Effector memory CD4-positive, alpha-beta T cell (primary cell): ENCODE data around the gene HSD11B1.

Source experiments
- DNase-seq, 3 donors: peaks; one replicate each; pipeline ENCODE4 v3.0.0-alpha.2; 2020
- H3K27ac ChIP-seq: 2 replicates; pipeline ENCODE4 v1.7.0; 2013; ENCODE audit warnings: mild to moderate bottlenecking, low read length, moderate library complexity; ENCODE audit not compliant: insufficient read depth, poor library complexity, severe bottlenecking
- H3K27me3 ChIP-seq: replicated peaks from 2 replicates; pipeline ENCODE4 v1.7.0; 2013; ENCODE audit warnings: mild to moderate bottlenecking, low read length; ENCODE audit not compliant: insufficient read depth, control insufficient read depth, poor library complexity, severe bottlenecking
- H3K36me3 ChIP-seq: 2 replicates; pipeline ENCODE4 v1.7.0; 2013; ENCODE audit warnings: mild to moderate bottlenecking, low read length, moderate library complexity; ENCODE audit not compliant: control insufficient read depth, insufficient read depth
- H3K4me1 ChIP-seq: 2 replicates; pipeline ENCODE4 v1.7.0; 2013; ENCODE audit warnings: low read length, mild to moderate bottlenecking; ENCODE audit not compliant: control insufficient read depth, insufficient read depth, poor library complexity, severe bottlenecking
- H3K4me3 ChIP-seq: 2 replicates; pipeline ENCODE4 v1.7.0; 2013; ENCODE audit warnings: low read length, low read depth, mild to moderate bottlenecking; ENCODE audit not compliant: insufficient read depth, poor library complexity, severe bottlenecking
- H3K9me3 ChIP-seq: 2 replicates; pipeline ENCODE4 v1.7.0; 2013; ENCODE audit warnings: mild to moderate bottlenecking, low read length, moderate library complexity; ENCODE audit not compliant: control insufficient read depth
- total RNA-seq, 3 donors: gene quantifications; one replicate each; lab custom pipeline; 2026; lab: John Stamatoyannopoulos, UW

HSD11B1 gene
- total RNA-seq, result 0.52 to 2.7 (median 1.7) reads per million in 3 donors

DNA sequence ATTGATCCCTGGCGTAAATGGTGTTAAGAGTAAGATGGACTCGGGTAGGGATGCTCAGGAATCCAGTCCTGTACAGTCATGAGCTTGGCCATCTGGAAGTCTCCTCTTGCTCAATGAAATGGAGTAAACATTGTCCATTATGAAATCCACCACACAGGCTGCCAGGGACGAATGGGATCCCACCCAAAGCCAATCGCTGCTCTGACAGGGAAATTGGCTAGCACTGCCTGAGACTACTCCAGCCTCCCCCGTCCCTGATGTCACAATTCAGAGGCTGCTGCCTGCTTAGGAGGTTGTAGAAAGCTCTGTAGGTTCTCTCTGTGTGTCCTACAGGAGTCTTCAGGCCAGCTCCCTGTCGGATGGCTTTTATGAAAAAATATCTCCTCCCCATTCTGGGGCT is at the start of gene HSD11B1:
Gene HSD11B1, plus strand, starts transcription at position 263 of the 400 bp plus-strand sequence. Its CDS starts 97 bp downstream, at position 360.
- H3K4me1 ChIP-seq, result no peaks in the 10 kb centered on the region
- no peaks in the 10 kb centered on the region for H3K9me3 ChIP-seq
- H3K36me3 ChIP-seq, result no peaks in the 10 kb centered on the region
- H3K27ac ChIP-seq, result no peak within 1 kb of the TSS
- H3K4me3 ChIP-seq, result no peak within 1 kb of the TSS
- DNase-seq, result no peak
- no peaks in the 10 kb centered on the region for H3K27me3 ChIP-seq

DNA sequence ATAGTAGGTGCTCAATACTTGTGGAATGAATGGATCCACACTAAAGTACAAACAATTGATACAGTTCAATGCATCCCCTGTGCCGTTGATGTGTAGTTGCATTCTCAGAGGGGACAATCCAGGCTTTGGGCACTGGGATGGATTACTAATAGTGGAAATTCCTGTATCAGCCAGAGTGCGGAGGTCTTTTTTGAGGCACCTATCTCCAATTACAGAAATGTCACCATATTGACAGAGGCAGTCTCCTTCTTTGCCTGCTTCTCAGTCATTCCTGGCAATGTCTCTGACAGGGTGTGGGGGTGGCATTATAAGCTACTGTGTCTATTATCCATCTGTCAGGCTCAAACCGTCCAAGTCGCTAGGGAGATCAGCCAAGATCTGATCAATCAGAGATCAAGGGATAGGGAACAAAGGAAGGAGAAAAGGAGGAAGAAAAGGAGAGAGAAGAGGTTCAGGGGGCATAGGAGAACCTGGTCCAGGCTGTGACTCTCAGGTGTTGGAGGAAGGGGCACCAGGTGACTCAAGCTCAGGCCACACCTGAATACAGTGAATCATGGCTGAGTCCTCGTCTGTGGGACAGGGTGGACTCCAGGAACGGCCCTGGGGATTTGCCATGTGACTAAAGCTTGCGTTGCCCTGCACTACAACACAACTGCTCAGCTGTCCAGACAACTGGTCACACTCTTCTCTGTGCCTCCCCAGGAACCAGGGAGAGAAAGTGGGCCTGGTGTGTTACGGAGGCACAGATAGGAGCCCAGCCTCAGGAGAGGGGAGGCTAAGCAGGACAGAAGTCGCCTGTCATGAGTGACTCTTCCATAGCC is 49.0 kb upstream of the HSD11B1 start:
- DNase-seq, result no peak
- H3K27ac ChIP-seq, result no peak overlapping the region
- no peaks in the 10 kb centered on the region for H3K9me3 ChIP-seq
- no peak overlapping the region for H3K4me3 ChIP-seq
- H3K4me1 ChIP-seq, result peaks cover 8% of the 10 kb centered on the region
- H3K27me3 ChIP-seq, result no peaks in the 10 kb centered on the region
- H3K36me3 ChIP-seq, result no peaks in the 10 kb centered on the region

DNA sequence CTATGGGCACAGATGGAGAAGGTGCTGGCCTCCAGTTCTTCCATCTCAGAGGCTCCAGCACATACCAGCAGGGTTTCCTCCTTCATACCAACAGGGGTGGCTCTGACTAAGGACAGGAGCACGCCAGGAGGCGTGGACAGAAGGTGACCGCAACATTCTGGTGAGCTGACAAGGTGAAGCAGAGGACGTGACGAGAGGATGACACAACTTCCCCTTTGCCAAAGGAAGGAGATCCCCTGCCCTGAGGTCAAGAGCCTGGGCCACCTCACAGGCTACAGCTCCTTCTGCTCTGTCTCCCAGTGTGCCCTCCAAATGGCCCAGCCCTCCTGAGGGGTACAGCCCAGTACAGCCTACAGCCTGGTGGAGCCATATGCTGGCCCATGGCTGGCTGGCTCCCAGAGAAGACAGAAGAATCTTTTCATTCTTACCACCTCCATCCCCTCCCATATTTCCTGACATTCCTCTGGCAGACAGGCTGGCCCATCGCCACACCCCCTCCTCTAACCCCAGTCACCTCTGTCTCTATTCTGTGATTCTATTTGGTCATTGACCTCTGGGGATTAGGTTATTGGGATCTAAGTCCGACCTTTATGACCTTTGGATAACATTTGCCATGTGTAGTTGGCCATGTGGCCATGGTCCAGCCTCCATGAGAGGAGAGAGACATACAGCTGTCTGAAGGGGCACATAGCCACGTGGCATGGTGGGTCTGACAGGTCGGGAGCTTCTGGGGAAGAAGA is 47.3 kb upstream of the HSD11B1 start:
- Histone ChIP-seq H3K4me3 (no peak overlapping the region), H3K27ac (no peak overlapping the region), H3K27me3 (no peaks in the 10 kb centered on the region), H3K36me3 (no peaks in the 10 kb centered on the region), H3K9me3 (no peaks in the 10 kb centered on the region), H3K4me1 (no peaks in the 10 kb centered on the region)
- DNase-seq, result no peak

DNA sequence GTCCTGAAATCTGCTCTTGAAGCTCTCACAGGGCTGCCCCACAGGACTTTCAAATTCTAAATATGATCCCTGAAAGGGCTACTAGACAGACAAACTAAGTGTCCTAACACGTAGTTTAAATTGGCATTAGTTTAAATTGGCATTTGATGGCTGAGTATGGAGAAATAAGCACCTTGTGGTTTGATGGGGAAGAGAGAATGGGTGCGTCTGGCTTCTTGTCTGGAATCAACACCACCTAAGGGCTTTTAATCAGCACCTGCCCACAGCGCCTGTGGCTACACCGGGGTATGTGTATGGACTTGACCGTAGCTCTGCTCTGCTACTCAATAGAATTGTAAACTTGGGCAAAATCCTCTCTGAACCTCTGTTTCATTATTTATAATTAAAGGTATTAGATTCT is 46.7 kb upstream of the HSD11B1 start:
- H3K27ac ChIP-seq, result no peak overlapping the region
- DNase-seq, result no peak
- H3K4me1 ChIP-seq, result no peaks in the 10 kb centered on the region
- no peak overlapping the region for H3K4me3 ChIP-seq
- no peaks in the 10 kb centered on the region for H3K9me3 ChIP-seq
- no peaks in the 10 kb centered on the region for H3K27me3 ChIP-seq
- H3K36me3 ChIP-seq, result no peaks in the 10 kb centered on the region

DNA sequence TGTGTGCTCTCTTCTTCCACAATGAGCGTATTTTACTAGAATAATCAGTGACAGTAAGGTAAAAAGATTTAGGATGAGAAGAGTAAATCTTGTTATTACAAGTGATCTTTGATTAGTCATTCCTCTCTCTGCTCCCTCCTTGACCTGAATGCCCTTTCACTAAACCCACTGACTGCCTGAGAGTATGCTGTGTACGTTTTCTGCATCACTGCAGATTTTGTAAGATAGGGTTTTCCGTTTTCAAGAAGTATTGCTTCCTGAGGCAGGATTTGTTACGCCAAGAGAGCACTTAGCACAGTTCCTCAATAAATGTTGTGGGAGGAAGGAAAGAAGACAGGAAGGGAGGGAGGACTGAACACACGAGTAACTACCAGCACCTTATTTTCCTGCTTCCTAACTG is 44.7 kb upstream of the HSD11B1 start:
- Histone ChIP-seq H3K9me3 (no peaks in the 10 kb centered on the region), H3K27me3 (no peaks in the 10 kb centered on the region), H3K36me3 (no peaks in the 10 kb centered on the region), H3K4me3 (no peak overlapping the region), H3K4me1 (no peaks in the 10 kb centered on the region), H3K27ac (no peak overlapping the region)
- DNase-seq, result no peak

DNA sequence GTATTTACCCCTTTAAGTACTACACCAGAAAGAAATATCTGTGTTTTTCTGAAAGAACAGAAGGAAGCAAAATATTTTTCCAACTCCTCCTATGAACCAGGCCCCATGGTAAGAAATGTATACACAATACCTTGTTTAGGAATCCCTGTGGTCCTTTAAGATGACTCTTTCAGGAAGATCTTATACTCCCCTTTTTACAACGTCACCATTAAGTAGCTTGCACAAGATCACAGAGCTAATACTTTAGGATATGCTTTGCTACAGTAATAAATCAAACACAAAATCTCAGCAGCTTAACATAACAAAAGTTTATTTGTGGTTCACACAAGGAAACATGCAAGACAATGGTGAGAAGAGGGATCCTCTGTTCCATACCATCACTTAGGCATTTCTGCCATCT is 43.6 kb upstream of the HSD11B1 start:
- Histone ChIP-seq H3K9me3 (no peaks in the 10 kb centered on the region), H3K27me3 (no peaks in the 10 kb centered on the region), H3K27ac (no peak overlapping the region), H3K4me3 (no peak overlapping the region), H3K4me1 (no peaks in the 10 kb centered on the region), H3K36me3 (no peaks in the 10 kb centered on the region)
- no peak for DNase-seq

DNA sequence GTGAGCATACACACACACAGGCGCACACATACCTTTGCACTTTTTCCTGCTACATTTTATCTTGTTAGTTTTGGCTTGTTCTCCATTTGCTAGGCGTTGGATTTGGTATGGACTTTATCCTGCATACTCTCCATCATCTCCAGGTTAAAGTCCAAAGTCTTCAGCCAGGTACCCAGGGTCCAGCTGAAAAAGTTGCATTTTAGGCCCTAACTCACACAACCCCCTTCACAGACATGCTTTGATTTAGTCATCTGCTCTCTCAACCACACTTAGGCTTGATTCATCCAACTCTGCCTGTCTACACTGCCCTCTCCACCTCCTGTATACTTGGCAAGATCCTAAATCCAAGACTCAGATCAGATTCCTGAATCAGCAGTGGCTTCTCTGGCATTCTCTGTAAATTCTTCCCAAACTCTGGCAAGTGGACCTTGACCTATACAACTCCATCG is 41.7 kb upstream of the HSD11B1 start:
- Histone ChIP-seq H3K27ac (no peak overlapping the region), H3K4me3 (no peak overlapping the region), H3K36me3 (no peaks in the 10 kb centered on the region), H3K9me3 (no peaks in the 10 kb centered on the region), H3K4me1 (no peaks in the 10 kb centered on the region), H3K27me3 (no peaks in the 10 kb centered on the region)
- DNase-seq, result no peak

DNA sequence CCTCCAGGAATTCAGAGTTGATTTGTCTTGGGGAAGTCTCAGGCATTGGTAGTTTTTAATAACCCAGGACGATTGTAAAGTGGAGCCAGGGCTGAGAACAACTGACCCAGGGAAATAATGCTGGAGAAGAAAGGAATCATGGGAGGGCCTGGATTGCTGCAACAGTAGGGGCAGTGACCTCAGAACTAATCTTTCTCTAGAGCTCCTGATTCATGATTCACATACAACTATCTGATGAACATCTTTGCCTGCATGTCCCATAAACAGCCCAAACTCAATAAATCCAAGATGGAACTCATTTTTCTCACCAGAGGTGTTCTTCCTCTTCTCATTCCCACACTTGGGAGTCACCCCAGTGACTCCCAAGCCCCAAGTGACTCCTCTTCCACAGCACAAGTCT is 37.5 kb upstream of the HSD11B1 start:
- H3K4me1 ChIP-seq, result peaks cover 4% of the 10 kb centered on the region
- DNase-seq, result no peak
- H3K9me3 ChIP-seq, result no peaks in the 10 kb centered on the region
- no peaks in the 10 kb centered on the region for H3K27me3 ChIP-seq
- H3K27ac ChIP-seq, result no peak overlapping the region
- H3K4me3 ChIP-seq, result no peak overlapping the region
- no peaks in the 10 kb centered on the region for H3K36me3 ChIP-seq

DNA sequence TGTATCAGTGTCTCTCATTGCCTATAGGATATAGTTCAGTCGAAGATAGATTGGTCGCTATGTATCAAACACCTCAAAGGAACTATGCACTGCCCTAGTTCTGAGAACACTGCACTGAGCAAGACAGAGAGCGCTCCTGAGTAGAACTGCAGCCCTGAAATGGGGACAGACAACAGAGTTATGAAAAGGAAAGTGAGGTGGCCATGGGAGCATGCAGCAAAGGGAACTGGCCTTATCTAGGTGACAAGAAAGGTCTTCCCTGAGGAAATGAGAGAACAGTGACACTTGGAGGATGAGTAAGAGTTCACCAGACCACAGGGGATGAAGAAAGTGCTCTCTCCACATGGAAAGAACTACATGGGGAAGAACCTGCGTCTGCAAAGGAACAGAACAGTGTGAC is 36.9 kb upstream of the HSD11B1 start:
- no peak overlapping the region for H3K27ac ChIP-seq
- H3K27me3 ChIP-seq, result no peaks in the 10 kb centered on the region
- H3K4me1 ChIP-seq, result peaks cover 5% of the 10 kb centered on the region
- H3K4me3 ChIP-seq, result no peak overlapping the region
- no peak for DNase-seq
- no peaks in the 10 kb centered on the region for H3K36me3 ChIP-seq
- no peaks in the 10 kb centered on the region for H3K9me3 ChIP-seq

DNA sequence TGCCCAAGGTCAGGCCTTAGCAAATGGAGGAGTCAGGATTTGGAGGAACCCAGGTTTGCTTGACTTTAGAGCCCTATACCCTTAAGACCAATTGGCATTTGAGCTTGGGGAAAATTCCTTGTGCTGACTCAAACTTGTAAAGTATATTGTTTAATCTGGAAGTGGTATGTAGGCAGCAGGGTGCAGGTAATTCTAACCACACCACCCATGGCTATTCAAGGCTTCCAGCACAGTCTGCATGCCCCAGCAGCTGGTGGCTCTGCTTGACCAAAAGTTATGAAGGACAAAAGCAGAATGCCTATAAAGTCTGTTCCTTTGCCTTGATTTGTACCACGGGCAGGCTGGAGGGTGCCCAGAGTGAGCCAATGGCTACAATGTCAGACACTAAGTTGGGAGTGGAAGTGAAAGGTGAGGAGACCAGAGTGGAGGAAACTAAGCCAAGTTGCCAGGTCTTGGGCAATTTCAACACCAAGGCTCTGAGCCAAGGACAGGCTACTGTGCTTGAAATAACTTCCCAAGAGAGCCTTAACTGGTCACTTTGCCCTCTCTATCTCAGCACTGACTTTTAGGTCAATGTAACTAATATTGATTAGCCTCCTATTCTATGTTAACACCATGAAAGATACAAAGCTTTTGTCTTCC is 34.1 kb upstream of the HSD11B1 start:
- Histone ChIP-seq H3K4me1 (peaks cover 30% of the 10 kb centered on the region), H3K9me3 (no peaks in the 10 kb centered on the region), H3K4me3 (no peak overlapping the region), H3K27me3 (no peaks in the 10 kb centered on the region), H3K36me3 (no peaks in the 10 kb centered on the region), H3K27ac (no peak overlapping the region)
- no peak for DNase-seq
